SJSA1 (cell line): ENCODE data around the gene FUZ. TPM values are rescaled to one million over a fixed set of nuclear protein-coding genes. Genes with fewer than 3 reads are reported as not detected.
"Not testable (repeated sequence)": the region's sequence is repeated elsewhere in the genome, so short reads cannot be mapped to it uniquely, and the experiment has no call there.

Source experiments
- DNase-seq, 2 experiments: peaks; one replicate each; pipeline ENCODE4 v3.0.0-alpha.2; 2015 to 2020; ENCODE audit warnings: low spot score in 2 of 2, low read depth in 1 of 2
- H3K27ac ChIP-seq: fragments of 250-450 bp; sonication (Bioruptor Pico); 2 replicates; pipeline ENCODE4 v1.5.1; 2020; ENCODE audit warnings: mild to moderate bottlenecking, moderate library complexity
- H3K27me3 ChIP-seq: fragments of 250-450 bp; sonication (Bioruptor Pico); replicated peaks from 2 replicates; pipeline ENCODE4 v1.5.1; 2020; ENCODE audit warnings: mild to moderate bottlenecking, moderate library complexity
- H3K36me3 ChIP-seq: fragments of 250-450 bp; sonication (Bioruptor Pico); 2 replicates; pipeline ENCODE4 v1.5.1; 2020; ENCODE audit warnings: mild to moderate bottlenecking
- H3K4me1 ChIP-seq: fragments of 250-450 bp; sonication (Bioruptor Pico); replicated peaks from 2 replicates; pipeline ENCODE4 v1.6.1; 2021; ENCODE audit warnings: mild to moderate bottlenecking
- H3K4me3 ChIP-seq: fragments of 250-450 bp; sonication (Bioruptor Pico); 2 replicates; pipeline ENCODE4 v1.5.1; 2020; ENCODE audit warnings: mild to moderate bottlenecking
- H3K9me3 ChIP-seq: fragments of 250-450 bp; sonication (Bioruptor Pico); replicated peaks from 2 replicates; pipeline ENCODE4 v1.5.1; 2020; ENCODE audit warnings: mild to moderate bottlenecking
- total RNA-seq: library from RNA; depleted of rRNA; stranded (reverse); fragments of >200 nt; shearing (Covaris generic); gene quantifications from 2 replicates; pipeline ENCODE4 v1.2.3, GENCODE V29; 2014

FUZ gene
- total RNA-seq, 1 experiment from 2014 or later: 10.0 TPM

- H3K4me3 ChIP-seq: no peak overlapping the region
- H3K27ac ChIP-seq: no peak overlapping the region
- no peak for DNase-seq
- peaks cover 72% of the 10 kb centered on the region for H3K36me3 ChIP-seq
- no peaks in the 10 kb centered on the region for H3K9me3 ChIP-seq
- no peaks in the 10 kb centered on the region for H3K27me3 ChIP-seq
- H3K4me1 ChIP-seq: peaks cover under 1% of the 10 kb centered on the region
Observed at GRCh38 chr19:49832556-49832955, 19.5 kb upstream of the FUZ start.

- DNase-seq: no peak
- Histone ChIP-seq H3K4me1 (no peaks in the 10 kb centered on the region), H3K9me3 (no peaks in the 10 kb centered on the region), H3K4me3 (no peak overlapping the region), H3K27me3 (no peaks in the 10 kb centered on the region), H3K36me3 (peaks cover 67% of the 10 kb centered on the region), H3K27ac (no peak overlapping the region)
Observed at GRCh38 chr19:49831592-49831991, 18.5 kb upstream of the FUZ start.

- no peaks in the 10 kb centered on the region for H3K27me3 ChIP-seq
- peaks cover 58% of the 10 kb centered on the region for H3K36me3 ChIP-seq
- no peak overlapping the region for H3K4me3 ChIP-seq
- H3K27ac ChIP-seq: no peak overlapping the region
- DNase-seq: no peak
- no peaks in the 10 kb centered on the region for H3K4me1 ChIP-seq
- no peaks in the 10 kb centered on the region for H3K9me3 ChIP-seq
Observed at GRCh38 chr19:49830766-49831165, 17.7 kb upstream of the FUZ start.

- Histone ChIP-seq H3K4me3 (no peak overlapping the region), H3K27me3 (no peaks in the 10 kb centered on the region), H3K36me3 (peaks cover 53% of the 10 kb centered on the region), H3K4me1 (no peaks in the 10 kb centered on the region), H3K9me3 (no peaks in the 10 kb centered on the region), H3K27ac (no peak overlapping the region)
- DNase-seq: no peak
Observed at GRCh38 chr19:49829721-49830120, 16.6 kb upstream of the FUZ start.

- DNase-seq: no peak
- H3K27me3 ChIP-seq: no peaks in the 10 kb centered on the region
- no peaks in the 10 kb centered on the region for H3K9me3 ChIP-seq
- no peaks in the 10 kb centered on the region for H3K4me1 ChIP-seq
- H3K36me3 ChIP-seq: peaks cover 48% of the 10 kb centered on the region
- H3K27ac ChIP-seq: no peak overlapping the region
- no peak overlapping the region for H3K4me3 ChIP-seq
Observed at GRCh38 chr19:49829200-49829599, 16.1 kb upstream of the FUZ start.

GRCh38 chr19:49827034-49827433, 13.9 kb upstream of the FUZ start:
- no peaks in the 10 kb centered on the region for H3K27me3 ChIP-seq
- no peaks in the 10 kb centered on the region for H3K4me1 ChIP-seq
- no peak overlapping the region for H3K4me3 ChIP-seq
- no peak overlapping the region for H3K27ac ChIP-seq
- no peak for DNase-seq
- H3K9me3 ChIP-seq: no peaks in the 10 kb centered on the region
- peaks cover 35% of the 10 kb centered on the region for H3K36me3 ChIP-seq

- no peaks in the 10 kb centered on the region for H3K27me3 ChIP-seq
- no peak overlapping the region for H3K27ac ChIP-seq
- no peak overlapping the region for H3K4me3 ChIP-seq
- DNase-seq: no peak
- H3K36me3 ChIP-seq: peaks cover 20% of the 10 kb centered on the region
- H3K9me3 ChIP-seq: no peaks in the 10 kb centered on the region
- H3K4me1 ChIP-seq: no peaks in the 10 kb centered on the region
Observed at GRCh38 chr19:49824662-49825061, 11.6 kb upstream of the FUZ start.

- peaks cover 21% of the 10 kb centered on the region for H3K36me3 ChIP-seq
- no peak for DNase-seq
- H3K4me3 ChIP-seq: no peak overlapping the region
- no peak overlapping the region for H3K27ac ChIP-seq
- H3K9me3 ChIP-seq: no peaks in the 10 kb centered on the region
- no peaks in the 10 kb centered on the region for H3K27me3 ChIP-seq
- H3K4me1 ChIP-seq: peaks cover 3% of the 10 kb centered on the region; the same call in 1 of the 2 replicates
Observed at GRCh38 chr19:49823472-49823871, 10.4 kb upstream of the FUZ start.

- Histone ChIP-seq H3K27ac (no peak overlapping the region), H3K9me3 (no peaks in the 10 kb centered on the region), H3K36me3 (peaks cover 24% of the 10 kb centered on the region), H3K4me3 (no peak overlapping the region), H3K27me3 (no peaks in the 10 kb centered on the region), H3K4me1 (peaks cover 3% of the 10 kb centered on the region; the same call in 1 of the 2 replicates)
- DNase-seq: no peak
Observed at GRCh38 chr19:49820125-49820524, 7.0 kb upstream of the FUZ start.

GRCh38 chr19:49819452-49820115, 6.5 kb upstream of the FUZ start:
- not testable (repeated sequence) for H3K4me1 ChIP-seq, H3K27me3 ChIP-seq, DNase-seq, H3K4me3 ChIP-seq, H3K9me3 ChIP-seq, H3K27ac ChIP-seq
- H3K36me3 ChIP-seq: peaks cover 20% of the 10 kb centered on the region

GRCh38 chr19:49818649-49819370, 5.7 kb upstream of the FUZ start:
- no peaks in the 10 kb centered on the region for H3K27me3 ChIP-seq
- H3K4me3 ChIP-seq: peak overlapping the region; percentile 74
- H3K9me3 ChIP-seq: no peaks in the 10 kb centered on the region
- peak overlapping the region; percentile 95 for H3K27ac ChIP-seq
- peak in 1 of 2 experiments; percentile 43 for DNase-seq
- H3K4me1 ChIP-seq: peaks cover 3% of the 10 kb centered on the region; the same call in 1 of the 2 replicates
- peaks cover 20% of the 10 kb centered on the region for H3K36me3 ChIP-seq

- Histone ChIP-seq H3K4me3 (peak within 1 kb of the TSS; percentile 74), H3K27me3 (no peaks in the 10 kb centered on the region), H3K27ac (peak within 1 kb of the TSS; percentile 95), H3K9me3 (no peaks in the 10 kb centered on the region), H3K36me3 (peaks cover 14% of the 10 kb centered on the region), H3K4me1 (peaks cover 3% of the 10 kb centered on the region)
- peak; percentile 85 to 99 for DNase-seq
Observed at GRCh38 chr19:49817964-49818648, 5.0 kb upstream of the FUZ start, which contains the start of gene MED25. Gene MED25 (plus strand): TSS chr19:49818289. CDS start chr19:49818342, 53 bp downstream.

- no peak overlapping the region for H3K4me3 ChIP-seq
- H3K27ac ChIP-seq: peak overlapping the region; percentile 95; the same call in 1 of the 2 replicates
- H3K4me1 ChIP-seq: peaks cover 15% of the 10 kb centered on the region
- no peaks in the 10 kb centered on the region for H3K27me3 ChIP-seq
- H3K36me3 ChIP-seq: peaks cover 11% of the 10 kb centered on the region; the same call in 1 of the 2 replicates
- H3K9me3 ChIP-seq: no peaks in the 10 kb centered on the region
- DNase-seq: no peak
Observed at GRCh38 chr19:49816590-49816989, 3.5 kb upstream of the FUZ start.

GRCh38 chr19:49814010-49814409, 918 bp upstream of the FUZ start:
- Histone ChIP-seq H3K4me1 (peaks cover 23% of the 10 kb centered on the region), H3K4me3 (peak overlapping the region; percentile 48), H3K27me3 (no peaks in the 10 kb centered on the region), H3K27ac (peak overlapping the region; percentile 96), H3K36me3 (peaks cover 7% of the 10 kb centered on the region; the same call in 1 of the 2 replicates), H3K9me3 (no peaks in the 10 kb centered on the region)
- no peak for DNase-seq
